B cell (primary cell): ENCODE data around the gene CDCA8. TPM values are rescaled to one million over a fixed set of nuclear protein-coding genes. Genes with fewer than 3 reads are reported as not detected.

Experiments
- ATAC-seq: fragments of 200-7000 bp; cut with Tn5 transposase; one replicate; pipeline ENCODE4 v1.10.0; 2021; ENCODE audit warnings: low read depth, mild to moderate bottlenecking, moderate number of reproducible peaks, moderate library complexity
- CTCF ChIA-PET: fragments of 350-600 bp; sonication (Branson Sonifier 250); formaldehyde crosslinking; loops from one replicate; lab custom pipeline; 2021; ENCODE audit warnings: antibody characterized with exemption, inconsistent platforms; lab: Charles Lee
- POLR2A ChIA-PET: fragments of 350-600 bp; sonication (Branson Sonifier 250); formaldehyde crosslinking; loops from one replicate; lab custom pipeline; 2021; ENCODE audit warnings: antibody characterized with exemption; lab: Charles Lee
- DNase-seq: peaks from one replicate; pipeline ENCODE4 v3.0.0; 2013
- H2AFZ ChIP-seq: 2 replicates; pipeline ENCODE4 v1.6.1; 2012; ENCODE audit warnings: mild to moderate bottlenecking, low read depth, low read length; ENCODE audit not compliant: insufficient read depth, poor library complexity, severe bottlenecking
- H3K27ac ChIP-seq, 2 donors: 1 replicate in 1 of 2; 2 replicates in 1 of 2; pipeline ENCODE4 v1.5.1; 2012 to 2013; ENCODE audit warnings: low read length in 2 of 2, mild to moderate bottlenecking in 2 of 2, moderate library complexity in 1 of 2
- H3K27me3 ChIP-seq, 4 experiments: fragments of 200-600 bp in 1 of 4; sonication (generic) in 1 of 4; replicated peaks in 1 of 4; 1 replicate in 2 of 4; 2 replicates in 2 of 4; pipeline versions ENCODE4 v1.6.1 to v1.7.0; 2013 to 2016; ENCODE audit warnings: low read length in 3 of 4, mild to moderate bottlenecking in 2 of 4, mixed read lengths in 1 of 4, moderate library complexity in 1 of 4; ENCODE audit not compliant: insufficient read depth in 4 of 4, control insufficient read depth in 3 of 4; ENCODE audit errors: control extremely low read depth in 1 of 4
- H3K36me3 ChIP-seq, 2 experiments: replicated peaks in 1 of 2; 1 replicate in 1 of 2; 2 replicates in 1 of 2; pipeline versions ENCODE4 v1.6.1 to v1.7.1; 2013; ENCODE audit warnings: low read length in 1 of 2; ENCODE audit not compliant: insufficient read depth in 2 of 2, control insufficient read depth in 1 of 2; ENCODE audit errors: control extremely low read depth in 1 of 2, extremely low read depth in 1 of 2
- H3K4me1 ChIP-seq, 2 donors: fragments of 200-600 bp in 1 of 2; sonication (generic) in 1 of 2; 1 replicate in 1 of 2; 2 replicates in 1 of 2; pipeline versions ENCODE4 v1.5.1 to v1.6.1; 2013 to 2017; ENCODE audit warnings: low read length in 2 of 2; ENCODE audit not compliant: control insufficient read depth in 2 of 2, insufficient read depth in 2 of 2
- H3K4me2 ChIP-seq: replicated peaks from 2 replicates; pipeline ENCODE3; 2012; ENCODE audit warnings: mild to moderate bottlenecking, low read depth, low read length; ENCODE audit not compliant: poor library complexity, severe bottlenecking
- H3K4me3 ChIP-seq, 5 experiments: fragments of 200-600 bp in 1 of 5; sonication (generic) in 1 of 5; 1 replicate in 3 of 5; 2 replicates in 2 of 5; pipeline versions ENCODE4 v1.5.1 to v1.7.0; 2011 to 2016; ENCODE audit warnings: low read length in 4 of 5, mild to moderate bottlenecking in 4 of 5, low read depth in 2 of 5, control low read depth in 1 of 5, moderate library complexity in 1 of 5; ENCODE audit not compliant: insufficient read depth in 1 of 5; ENCODE audit errors: control extremely low read depth in 1 of 5, extremely low read depth in 1 of 5
- H3K79me2 ChIP-seq: fragments of 200-600 bp; sonication (generic); one replicate; pipeline ENCODE4 v1.6.0; 2016; ENCODE audit warnings: low read length; ENCODE audit not compliant: control insufficient read depth, insufficient read depth
- H3K9ac ChIP-seq: fragments of 200-600 bp; sonication (generic); 2 replicates; pipeline ENCODE4 v1.6.1; 2017; ENCODE audit warnings: mild to moderate bottlenecking, low read length, moderate library complexity
- H3K9me3 ChIP-seq, 3 donors: one replicate each; pipeline versions ENCODE4 v1.6.1 to v1.7.1; 2013; ENCODE audit warnings: low read length in 2 of 3; ENCODE audit not compliant: control insufficient read depth in 2 of 3, insufficient read depth in 1 of 3; ENCODE audit errors: control extremely low read depth in 1 of 3
- H4K20me1 ChIP-seq: 2 replicates; pipeline ENCODE4 v1.6.0; 2012; ENCODE audit warnings: mild to moderate bottlenecking, low read length; ENCODE audit not compliant: insufficient read depth, control insufficient read depth, poor library complexity, severe bottlenecking
- H3K27ac Mint-ChIP-seq: one replicate; pipeline ENCODE4 v1.8.0; 2021; ENCODE audit warnings: mixed read lengths
- H3K27me3 Mint-ChIP-seq: one replicate; pipeline ENCODE4 v1.8.0; 2021; ENCODE audit warnings: mixed read lengths
- H3K4me1 Mint-ChIP-seq: one replicate; pipeline ENCODE4 v1.8.0; 2021; ENCODE audit warnings: mixed read lengths
- H3K4me3 Mint-ChIP-seq: one replicate; pipeline ENCODE4 v1.8.0; 2021; ENCODE audit warnings: mixed read lengths
- H3K9me3 Mint-ChIP-seq: one replicate; pipeline ENCODE4 v1.8.0; 2022; ENCODE audit warnings: mixed read lengths; ENCODE audit not compliant: insufficient read depth
- CTCF ChIP-seq: fragments of 200-600 bp; IDR thresholded peaks from one replicate; pipeline ENCODE4 v1.8.0; 2022; ENCODE audit warnings: antibody characterized with exemption, mild to moderate bottlenecking
- EZH2 ChIP-seq: IDR thresholded peaks from 2 replicates; pipeline ENCODE4 v1.6.1; 2012; ENCODE audit warnings: borderline replicate concordance, low read depth, mild to moderate bottlenecking, moderate library complexity, low read length; ENCODE audit not compliant: insufficient read depth, poor library complexity, severe bottlenecking
- WGBS: methylation state at CpG from one replicate; pipeline ENCODE4 v1.1.5; 2013; ENCODE audit warnings: missing lambda C conversion rate; ENCODE audit not compliant: insufficient coverage; 5-methylcytosine and 5-hydroxymethylcytosine counted together
- intact Hi-C: fragments of 100-400 bp; cut with micrococcal nuclease; formaldehyde crosslinking; loops from one replicate; pipeline ENCODE4 v1.10.0; 2022
- polyA plus RNA-seq: library from polyadenylated mRNA; depleted of rRNA; stranded (reverse); fragments of >200 nt; gene quantifications from 2 replicates; pipeline ENCODE4 v1.2.3, GENCODE V29; 2012
- total RNA-seq, 2 donors: library from RNA; stranded (reverse); fragments of 120-200 nt in 1 of 2; gene quantifications; 1 replicate in 1 of 2; 2 replicates in 1 of 2; pipeline versions ENCODE4 v1.2.3 to v1.2.4, GENCODE V29; 2013 to 2022

CDCA8 gene
- total and polyA plus RNA-seq, 2 donors (not counting 1 experiment from before 2014, with no cell fraction given), result 1.3 to 1.6 TPM

- ATAC-seq (no peak), DNase-seq (no peak)
- no peak overlapping the region for H2AFZ ChIP-seq
- no peak overlapping the region for H3K4me2 ChIP-seq
- H3K4me3 ChIP-seq, result no peak overlapping the region
- no peak overlapping the region for H3K9ac ChIP-seq
- TF ChIP-seq EZH2 (no peak), CTCF (no peak)
- intact Hi-C loops, result no loop called here
- Mint-ChIP-seq H3K27me3 (peaks cover 9% of the 10 kb centered on the region), H3K4me1 (no peaks in the 10 kb centered on the region), H3K27ac (no peak overlapping the region), H3K9me3 (no peaks in the 10 kb centered on the region), H3K4me3 (no peak overlapping the region)
- no peaks in the 10 kb centered on the region for H3K79me2 ChIP-seq
- no peak overlapping the region for H3K27ac ChIP-seq
- H3K27me3 ChIP-seq, result peaks cover 0 to 12% (median 0%) of the 10 kb centered on the region in 4 experiments
- CTCF ChIA-PET, result interaction anchor here (0.8 to 1.7 kb wide), 2 partner anchors 14 to 70 kb away, joined by 3 to 6 read pairs; no protein-coding TSS in a partner anchor
- POLR2A ChIA-PET, result no interaction called here
- H4K20me1 ChIP-seq, result no peaks in the 10 kb centered on the region
- no peaks in the 10 kb centered on the region for H3K36me3 ChIP-seq
- H3K9me3 ChIP-seq, result no peaks in the 10 kb centered on the region
- H3K4me1 ChIP-seq, result no peaks in the 10 kb centered on the region
- WGBS, result 94% methylated on average over 16 of the region's 17 CpGs
Observed at GRCh38 chr1:37667023-37667671, 25.2 kb upstream of the CDCA8 start.

GRCh38 chr1:37670133-37670532 lies 22.2 kb upstream of the CDCA8 start:
- Histone ChIP-seq H3K4me2 (no peak overlapping the region), H3K27ac (no peak overlapping the region), H2AFZ (no peak overlapping the region), H3K36me3 (no peaks in the 10 kb centered on the region), H3K79me2 (no peaks in the 10 kb centered on the region), H4K20me1 (no peaks in the 10 kb centered on the region), H3K27me3 (peaks cover 0 to 15% (median 0%) of the 10 kb centered on the region in 4 experiments), H3K9me3 (no peaks in the 10 kb centered on the region), H3K9ac (no peak overlapping the region), H3K4me3 (no peak overlapping the region), H3K4me1 (peaks cover under 1 to 5% of the 10 kb centered on the region in 2 donors)
- DNase-seq, result no peak
- intact Hi-C loops, result no loop called here
- ChIA-PET CTCF (no interaction called here), POLR2A (no interaction called here)
- H3K27ac Mint-ChIP-seq, result no peak overlapping the region
- no peak for ATAC-seq
- H3K27me3 Mint-ChIP-seq, result peaks cover 10% of the 10 kb centered on the region
- WGBS, result 76% methylated on average over 1 of the region's 2 CpGs
- peaks cover 2% of the 10 kb centered on the region for H3K4me1 Mint-ChIP-seq
- H3K4me3 Mint-ChIP-seq, result no peak overlapping the region
- H3K9me3 Mint-ChIP-seq, result no peaks in the 10 kb centered on the region
- TF ChIP-seq CTCF (no peak), EZH2 (no peak)
